Gastroesophageal sphincter (tissue), 3 donors: ENCODE results near the gene ZNF888.

ENCODE experiments used
- CTCF ChIP-seq, 4 experiments: fragments of 200-600 bp in 2 of 4; fragments of 450-650 bp in 2 of 4; sonication (generic) in 1 of 4; IDR thresholded peaks; one replicate each; pipeline ENCODE4 v1.5.1; 2017 to 2019; ENCODE audit warnings: antibody characterized with exemption in 4 of 4, mild to moderate bottlenecking in 2 of 4, moderate library complexity in 2 of 4
- EP300 ChIP-seq: sonication (generic); formaldehyde crosslinking; IDR thresholded peaks from one replicate; pipeline ENCODE4 v1.6.1; 2017; ENCODE audit warnings: antibody characterized with exemption, mild to moderate bottlenecking

GRCh38 chr19:52957591-52957990 is 34.4 kb upstream of the ZNF888 start:
- no peak for TF ChIP-seq EP300
- TF ChIP-seq CTCF (IDR thresholded peaks at IDR 0.05), result no peak
